ENCODE results near the gene GTPBP2.
A peak's percentile ranks its signal among the peaks of the same experiment; 100 is the strongest.
"Not testable (repeated sequence)": the region's sequence is repeated elsewhere in the genome, so short reads cannot be mapped to it uniquely, and the experiment has no call there.

The GTPBP2 gene, protein sequence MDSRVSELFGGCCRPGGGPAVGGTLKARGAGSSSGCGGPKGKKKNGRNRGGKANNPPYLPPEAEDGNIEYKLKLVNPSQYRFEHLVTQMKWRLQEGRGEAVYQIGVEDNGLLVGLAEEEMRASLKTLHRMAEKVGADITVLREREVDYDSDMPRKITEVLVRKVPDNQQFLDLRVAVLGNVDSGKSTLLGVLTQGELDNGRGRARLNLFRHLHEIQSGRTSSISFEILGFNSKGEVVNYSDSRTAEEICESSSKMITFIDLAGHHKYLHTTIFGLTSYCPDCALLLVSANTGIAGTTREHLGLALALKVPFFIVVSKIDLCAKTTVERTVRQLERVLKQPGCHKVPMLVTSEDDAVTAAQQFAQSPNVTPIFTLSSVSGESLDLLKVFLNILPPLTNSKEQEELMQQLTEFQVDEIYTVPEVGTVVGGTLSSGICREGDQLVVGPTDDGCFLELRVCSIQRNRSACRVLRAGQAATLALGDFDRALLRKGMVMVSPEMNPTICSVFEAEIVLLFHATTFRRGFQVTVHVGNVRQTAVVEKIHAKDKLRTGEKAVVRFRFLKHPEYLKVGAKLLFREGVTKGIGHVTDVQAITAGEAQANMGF

DNA sequence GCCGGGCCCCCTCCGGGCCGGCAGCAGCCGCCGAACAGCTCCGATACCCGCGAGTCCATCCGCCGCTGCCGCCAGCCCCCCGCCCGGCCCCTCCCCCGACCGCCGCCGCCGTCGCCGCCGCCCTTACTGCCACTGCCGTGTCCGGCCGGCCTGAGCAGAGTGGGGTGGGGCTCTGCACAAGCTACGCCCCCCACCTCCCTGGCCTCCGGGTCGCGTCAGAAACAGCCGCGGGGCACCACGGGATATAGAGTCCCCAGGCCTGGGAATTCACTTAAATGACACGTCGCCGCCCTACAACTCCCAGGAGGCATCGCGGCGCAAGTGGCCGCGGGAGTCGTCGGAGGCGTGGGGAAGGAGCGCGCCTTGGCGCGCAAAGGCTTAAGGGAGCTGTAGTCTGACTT is at the start of gene GTPBP2:
GTPBP2 (minus strand) TSS at position 161 of the 401 bp plus-strand sequence; CDS start at position 59, 102 bp downstream.
- DNase-seq = peak; percentile 98 to 99 (median 99)

DNA sequence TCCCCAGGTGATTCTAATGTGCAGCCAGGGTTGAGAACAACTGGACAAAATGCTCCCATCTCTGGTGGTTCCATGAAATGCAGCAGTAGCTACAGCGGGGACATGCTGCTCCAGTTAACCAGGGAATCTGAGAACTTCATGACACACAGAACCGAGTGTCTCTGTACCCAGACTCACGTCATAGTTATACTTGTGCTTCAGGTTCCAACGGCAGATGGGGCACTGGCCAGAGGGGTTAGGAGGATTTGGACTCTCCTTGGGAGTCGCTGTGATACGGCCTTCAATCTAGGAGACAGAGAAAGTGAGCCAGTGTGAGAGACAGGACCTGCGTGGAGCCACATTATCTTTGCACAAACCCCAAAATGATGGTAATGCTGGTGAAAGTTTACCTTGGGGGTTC is 49.3 kb upstream of the GTPBP2 start:
- DNase-seq = no peak

DNA sequence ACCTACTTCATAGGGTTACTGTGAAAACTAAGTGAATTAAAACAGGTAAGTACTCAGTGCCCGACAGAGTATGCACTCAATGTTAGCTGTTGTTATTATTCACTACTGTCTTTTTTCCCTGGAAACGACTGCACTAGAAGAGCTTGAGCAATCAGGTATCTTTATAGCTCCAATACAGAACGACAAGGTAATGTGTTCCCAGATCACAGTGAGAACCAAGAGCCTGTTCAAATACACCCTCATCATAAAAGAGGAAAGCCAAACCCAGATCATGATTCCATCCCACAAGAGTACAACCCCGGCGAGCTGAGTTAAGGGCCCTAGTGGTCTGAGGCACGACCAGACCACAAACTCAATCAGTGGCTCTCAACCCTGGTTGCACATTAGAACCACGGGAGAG is 48.7 kb upstream of the GTPBP2 start:
- DNase-seq = no peak

DNA sequence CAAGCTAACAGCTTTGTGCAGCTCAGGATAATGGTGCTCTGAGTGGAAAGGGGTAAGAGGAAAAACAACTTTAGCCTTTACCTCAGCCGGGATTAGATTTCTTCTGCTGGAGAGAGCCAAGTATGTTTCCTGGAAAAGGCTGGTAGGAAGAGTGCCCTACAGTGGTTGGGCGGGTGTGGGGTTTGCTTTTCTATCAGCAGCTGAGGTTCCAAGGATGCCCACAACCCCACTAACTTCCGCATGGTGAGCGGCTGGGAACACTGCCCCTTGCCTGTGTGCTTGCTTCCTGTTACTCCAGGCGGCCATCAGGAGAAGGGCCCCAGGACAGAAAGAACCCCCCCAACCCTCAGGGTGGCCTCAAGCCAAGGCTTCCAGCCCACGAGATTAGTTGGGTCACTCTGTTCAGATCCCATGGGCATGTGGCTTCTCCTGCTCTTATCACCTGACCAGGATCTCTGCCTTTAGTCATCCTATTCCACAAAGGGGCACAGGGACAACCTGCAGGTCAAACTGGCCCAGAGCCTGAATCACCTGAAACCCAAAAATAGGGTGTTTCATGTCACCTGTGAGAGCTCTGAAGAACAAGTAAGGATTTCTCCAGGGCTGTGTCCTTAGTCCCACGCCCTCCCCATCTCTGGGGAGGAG is 48.0 kb upstream of the GTPBP2 start:
- DNase-seq = no peak

DNA sequence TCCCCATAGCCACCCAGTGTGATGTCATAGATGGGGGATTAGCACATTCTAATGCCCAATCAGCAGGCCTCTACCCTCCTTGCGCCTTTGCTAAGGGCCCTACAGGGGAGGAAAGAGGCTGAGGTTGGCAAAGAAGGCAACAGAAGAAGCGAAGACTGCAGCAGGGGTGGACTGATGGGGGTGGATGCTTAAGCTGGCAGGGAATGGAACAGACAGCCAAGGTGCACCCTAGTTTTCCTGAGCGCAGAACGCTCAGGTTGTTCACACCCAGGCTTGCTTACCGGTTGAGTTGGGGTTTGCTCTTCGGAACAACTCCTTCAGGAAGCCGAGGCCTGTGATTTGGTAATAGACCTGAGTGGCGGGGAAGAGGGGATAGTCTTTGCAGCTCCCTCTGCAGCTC is 45.9 kb upstream of the GTPBP2 start:
- no peak for DNase-seq

DNA sequence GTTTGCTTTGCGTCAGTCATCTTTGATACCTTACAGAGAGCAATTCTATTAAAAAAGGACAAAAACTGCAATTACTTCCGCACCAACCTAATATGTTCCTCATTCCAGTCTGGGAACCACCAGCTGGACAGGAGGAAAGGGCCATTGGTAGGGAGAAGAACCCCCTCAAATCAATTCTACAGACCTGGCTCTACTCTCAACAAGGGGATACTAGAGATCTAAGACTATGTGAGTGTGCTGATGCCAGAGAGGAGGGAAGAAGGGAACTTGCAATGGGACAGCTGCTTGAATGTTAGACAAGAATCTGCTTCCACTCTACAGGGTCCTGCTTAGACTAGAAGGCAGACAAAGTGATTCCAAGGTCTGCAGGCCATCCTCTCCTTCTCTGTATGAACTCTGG is 45.2 kb upstream of the GTPBP2 start:
- DNase-seq = no peak

DNA sequence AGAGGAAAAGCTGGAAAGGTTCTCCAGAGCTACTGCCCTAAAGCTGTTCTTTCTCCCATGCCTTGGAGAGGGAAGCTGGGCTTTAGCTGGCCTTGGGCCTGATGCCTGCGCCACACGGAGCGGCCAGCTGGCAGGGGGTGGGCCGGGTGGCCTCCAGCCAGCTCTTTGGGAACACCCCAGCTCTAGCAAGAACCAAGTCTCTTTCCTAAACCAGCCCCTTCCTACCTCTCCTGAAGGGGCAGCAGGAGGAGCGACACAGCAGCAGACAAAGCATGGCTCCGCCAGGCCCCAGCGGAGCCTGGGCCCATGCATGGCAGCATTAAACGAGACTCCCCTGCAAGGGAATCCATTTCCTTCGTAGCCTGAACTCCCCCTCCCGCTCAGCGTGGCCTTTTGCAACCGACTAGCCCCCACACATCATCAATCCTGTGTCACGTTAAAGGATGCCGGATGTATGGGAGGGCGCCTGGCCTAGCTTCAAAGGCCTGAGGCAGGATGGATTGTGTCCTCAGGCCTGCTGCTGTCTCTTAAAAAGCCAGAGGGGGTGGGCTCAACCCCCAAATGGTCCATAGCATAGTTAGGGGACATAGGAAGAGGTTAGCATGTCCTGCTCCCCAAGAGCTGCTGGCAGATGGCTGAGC is 44.5 kb upstream of the GTPBP2 start:
- DNase-seq = no peak

DNA sequence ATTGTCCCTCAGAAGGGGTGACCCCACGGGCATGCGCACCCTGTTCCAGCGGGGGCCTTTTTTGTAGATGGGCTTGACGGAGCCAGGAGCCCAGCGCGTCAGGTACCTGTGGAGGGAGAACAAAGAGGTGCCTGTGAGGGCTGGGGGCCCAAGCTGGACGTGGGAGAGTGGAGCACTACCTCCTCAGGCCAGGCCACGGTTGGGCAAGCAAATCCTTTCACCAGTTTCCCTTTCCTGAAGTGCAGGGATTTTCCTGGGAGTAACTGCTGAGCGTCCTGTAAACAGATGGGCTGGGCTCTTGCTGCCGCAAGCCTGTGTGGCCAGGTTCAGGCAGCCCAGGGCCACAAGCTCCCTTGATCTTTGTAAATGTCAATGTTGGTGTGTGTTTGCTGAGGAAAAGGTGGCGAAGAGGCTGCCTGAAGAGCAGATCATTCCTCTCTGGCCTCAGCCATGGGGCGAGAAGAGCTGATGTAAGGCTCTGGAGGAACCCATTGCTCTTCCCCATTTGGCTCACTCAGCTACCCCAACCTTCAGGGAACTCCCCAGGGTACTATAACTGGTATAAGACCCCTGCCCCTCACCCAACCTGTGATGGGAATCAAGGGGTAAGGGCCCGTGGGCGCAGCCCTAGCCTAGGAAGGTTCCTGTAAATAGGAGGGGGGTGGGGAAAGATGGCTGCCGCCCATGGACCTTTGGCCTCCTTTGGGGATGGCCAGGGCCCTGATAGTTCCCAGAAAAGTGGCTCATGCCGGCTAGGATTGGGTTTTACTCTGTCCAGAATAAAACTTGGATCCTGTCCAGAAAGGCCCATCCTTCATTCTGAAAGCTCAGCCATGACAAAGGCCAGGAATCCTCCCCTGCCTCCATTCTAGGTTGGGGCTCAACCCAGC is 43.0 kb upstream of the GTPBP2 start:
- DNase-seq = no peak

DNA sequence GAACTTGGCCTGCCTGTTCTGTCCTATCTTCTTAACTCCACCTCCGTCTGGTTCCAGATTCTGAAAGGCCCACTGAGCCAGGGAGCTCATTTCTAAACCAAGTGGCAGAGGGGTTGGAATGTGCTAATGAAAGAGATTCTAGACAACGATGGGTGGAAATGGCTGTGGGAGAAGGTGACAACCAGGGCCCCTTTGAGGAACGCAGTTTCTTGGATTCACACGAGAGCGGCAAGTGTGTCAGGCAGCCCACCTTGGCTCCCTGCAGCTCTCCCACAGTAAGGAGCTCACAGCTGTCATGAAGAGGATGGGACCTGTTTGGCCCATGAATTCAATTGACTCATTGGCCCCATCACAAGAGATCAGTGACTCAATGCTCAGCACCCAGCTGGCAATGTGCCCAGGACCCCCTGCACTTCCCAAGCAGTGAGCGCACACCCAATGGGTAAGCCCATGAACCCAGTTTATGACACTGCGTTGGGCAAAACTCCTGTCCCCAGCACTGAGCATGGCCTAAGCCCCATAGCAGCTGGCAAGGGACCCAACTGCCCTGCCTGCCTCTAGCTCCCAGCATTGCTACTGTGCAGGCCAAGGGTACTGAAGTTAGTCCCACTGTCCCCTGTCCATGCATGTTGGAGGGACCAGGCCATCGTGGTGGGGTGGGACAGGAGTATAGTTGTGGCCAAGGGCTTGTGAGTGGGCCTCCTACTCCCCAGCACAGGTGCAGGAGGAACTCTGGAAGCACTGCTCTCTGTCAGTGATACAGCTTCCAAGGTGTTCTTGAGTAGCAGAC is 42.1 kb upstream of the GTPBP2 start:
- no peak for DNase-seq

DNA sequence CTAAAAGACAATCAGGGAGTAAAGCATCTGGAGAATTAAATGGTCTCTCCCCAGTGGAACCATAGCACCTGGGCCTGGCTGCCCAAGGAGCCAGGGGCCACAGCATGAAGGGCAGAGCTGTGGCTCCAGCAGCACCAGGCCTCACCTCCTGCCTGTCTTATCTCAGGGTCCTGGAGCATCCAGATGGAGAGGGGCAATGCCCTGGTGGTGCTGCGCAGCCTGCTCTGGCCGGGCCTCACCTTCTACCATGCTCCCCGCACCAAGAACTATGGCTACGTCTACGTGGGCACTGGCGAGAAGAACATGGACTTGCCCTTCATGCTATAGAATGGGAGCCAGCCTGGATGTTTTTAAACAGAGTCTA is 41.5 kb upstream of the GTPBP2 start:
- no peak for DNase-seq

DNA sequence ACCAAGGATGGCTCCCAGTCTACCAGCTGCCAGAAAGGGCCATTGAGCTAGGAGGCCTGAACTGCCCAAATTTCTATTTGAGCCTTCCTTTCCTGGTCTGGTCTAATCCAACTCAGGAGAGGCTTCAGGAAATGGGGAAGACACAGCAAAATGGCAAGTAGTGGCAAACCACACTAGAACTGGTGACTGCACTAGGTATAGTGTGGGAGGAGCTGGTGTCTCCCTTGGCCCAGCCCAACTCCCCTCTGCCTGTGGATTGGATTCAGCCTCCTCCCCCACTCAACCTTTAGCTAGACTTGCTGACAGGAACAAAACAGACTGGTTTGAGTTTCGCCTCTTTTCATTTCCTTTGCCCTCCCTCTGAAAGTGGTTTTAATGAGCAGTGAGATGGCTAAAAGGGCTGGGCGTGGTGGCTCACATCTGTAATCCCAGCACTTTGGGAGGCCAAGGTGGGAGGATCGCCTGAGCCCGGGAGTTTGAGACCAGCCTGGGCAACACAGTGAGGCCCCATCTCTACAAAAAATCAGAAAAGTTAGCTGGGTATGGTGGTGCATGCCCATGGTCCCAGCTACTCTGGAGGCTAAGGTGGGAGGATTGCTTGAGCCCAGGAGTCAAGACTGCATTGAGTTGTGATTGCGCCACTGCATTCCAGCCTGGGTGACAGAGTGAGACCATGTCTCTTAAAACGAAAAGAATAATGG is 41.0 kb upstream of the GTPBP2 start:
- DNase-seq = no peak

DNA sequence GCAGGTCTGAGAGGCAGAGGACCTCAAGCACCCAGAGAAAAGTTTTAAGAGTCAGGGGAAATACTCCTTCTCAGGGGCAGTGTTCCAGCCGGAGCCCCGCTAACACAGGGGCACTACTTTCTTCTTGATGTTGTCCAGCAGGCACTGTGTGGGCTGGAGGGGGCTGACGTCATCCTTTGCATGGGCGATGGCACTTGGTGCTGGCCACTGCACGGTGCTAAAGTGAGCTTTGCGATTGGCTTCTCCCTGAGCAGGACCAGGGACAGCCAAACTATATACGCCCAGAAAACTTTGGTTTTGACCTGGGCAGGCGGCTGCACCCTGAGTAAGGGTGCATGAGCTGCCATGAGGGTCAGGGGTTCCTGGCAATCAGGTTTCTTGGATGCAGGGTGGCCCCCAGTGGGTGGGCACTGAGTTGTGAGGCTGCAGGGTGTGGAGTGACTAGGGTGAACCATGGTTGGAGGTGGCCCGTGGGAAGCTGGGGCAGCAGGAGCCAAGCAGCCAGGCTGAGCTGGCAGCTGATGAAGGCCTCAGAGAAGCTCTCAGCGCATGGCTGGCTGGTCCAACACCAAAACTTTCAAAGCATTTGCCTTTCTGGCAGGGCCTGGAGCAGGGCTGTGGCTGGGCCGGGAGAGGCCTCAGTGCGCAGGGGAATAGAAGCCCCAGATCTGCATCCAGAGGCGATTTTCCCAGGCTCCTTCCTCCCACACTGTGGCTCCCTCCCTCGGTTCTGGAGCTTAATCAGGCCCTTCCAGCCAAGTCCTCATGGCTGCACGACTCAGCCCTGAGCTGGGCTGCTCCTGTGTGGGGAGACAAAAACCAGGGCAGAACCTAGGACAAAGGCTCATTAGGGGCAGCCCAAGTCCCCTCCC is 40.2 kb upstream of the GTPBP2 start:
- DNase-seq = no peak

DNA sequence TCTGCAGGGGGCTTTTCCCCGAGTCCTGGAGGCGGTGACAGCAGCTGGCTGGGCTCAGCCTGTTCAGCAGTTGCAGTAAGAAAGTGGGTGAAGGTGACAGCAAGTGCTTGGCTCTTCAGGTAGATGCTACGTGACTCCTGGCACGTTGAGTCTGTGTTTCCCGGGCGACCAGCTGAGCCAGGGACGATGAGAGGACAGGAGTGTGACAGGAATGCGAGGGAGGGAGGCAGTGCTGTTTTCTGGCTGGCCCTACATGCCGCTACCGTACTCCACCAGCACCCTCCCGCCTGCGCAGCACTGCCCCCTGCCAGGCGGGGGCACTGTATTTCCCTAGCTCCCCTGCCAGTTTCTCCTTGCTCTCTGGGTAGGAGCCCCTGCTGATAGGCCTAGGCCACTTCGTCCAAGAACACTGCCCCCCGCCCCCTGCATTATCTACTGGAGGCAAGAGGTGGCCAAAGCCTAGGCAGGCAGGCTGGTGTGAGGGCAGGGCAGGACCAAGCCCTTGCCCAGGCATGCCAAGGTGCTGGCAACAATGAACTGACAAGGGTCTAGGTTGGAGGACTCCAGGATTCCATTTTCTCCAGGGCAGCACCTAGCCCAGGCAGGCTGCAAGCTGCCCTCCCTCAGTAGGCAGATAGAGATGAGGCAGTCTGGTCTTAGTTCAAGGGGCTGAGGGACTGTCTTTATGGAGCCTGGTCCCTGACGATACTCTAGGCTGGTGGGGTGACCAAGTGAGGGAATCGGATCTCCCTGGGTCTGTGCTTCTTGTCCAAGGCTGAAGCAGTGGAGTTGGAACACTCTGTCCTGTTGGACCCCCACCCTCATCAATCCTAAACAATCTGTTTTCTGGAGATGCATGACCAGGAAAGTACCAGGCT is 39.3 kb upstream of the GTPBP2 start:
- peak; percentile 52 to 81 (median 65) for DNase-seq

DNA sequence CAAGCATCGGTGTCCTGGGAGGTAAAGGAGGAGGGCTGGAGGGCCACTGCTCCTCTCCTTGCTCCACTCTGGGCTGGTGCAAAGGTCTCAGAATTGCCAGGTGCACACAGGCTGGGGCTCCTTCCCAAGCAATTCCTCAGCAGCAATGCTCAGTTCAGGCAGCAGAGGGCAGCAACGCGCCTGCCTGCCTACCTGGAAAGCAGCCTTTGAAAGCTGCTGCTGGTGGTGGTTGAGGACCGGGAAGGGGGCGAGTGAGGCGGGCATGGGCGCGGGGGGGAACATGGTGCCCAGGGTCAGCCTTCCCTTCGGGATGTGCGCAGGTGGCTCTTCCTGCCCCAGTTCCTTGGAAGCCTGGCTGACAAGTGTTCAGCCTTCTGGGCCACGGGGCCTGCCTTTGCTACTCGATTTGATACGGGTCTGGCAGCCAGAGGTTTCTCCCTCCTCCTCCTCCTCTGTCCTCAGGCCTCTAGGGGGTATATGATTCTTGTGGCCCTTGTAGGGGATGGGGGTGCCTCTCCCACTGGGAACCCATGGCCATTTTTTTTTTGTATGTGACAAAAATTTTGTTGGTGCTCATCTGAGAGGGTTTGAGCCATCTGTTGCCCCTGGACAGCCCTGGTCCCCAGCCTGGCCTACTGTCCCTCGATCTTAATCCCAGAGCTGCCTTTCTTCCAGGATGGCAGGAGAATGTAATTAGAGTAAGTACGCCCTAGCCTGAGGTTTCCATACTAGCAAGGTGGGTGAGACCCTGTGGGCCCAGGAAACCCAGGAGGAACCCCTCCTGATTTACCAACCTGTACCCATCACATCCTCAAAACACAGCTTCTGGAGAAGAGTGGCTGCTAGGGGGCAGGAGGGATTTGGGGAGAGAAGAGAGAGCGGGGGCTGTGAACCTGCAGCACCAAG is 38.4 kb upstream of the GTPBP2 start:
- peak; percentile 74 to 87 (median 83) for DNase-seq

DNA sequence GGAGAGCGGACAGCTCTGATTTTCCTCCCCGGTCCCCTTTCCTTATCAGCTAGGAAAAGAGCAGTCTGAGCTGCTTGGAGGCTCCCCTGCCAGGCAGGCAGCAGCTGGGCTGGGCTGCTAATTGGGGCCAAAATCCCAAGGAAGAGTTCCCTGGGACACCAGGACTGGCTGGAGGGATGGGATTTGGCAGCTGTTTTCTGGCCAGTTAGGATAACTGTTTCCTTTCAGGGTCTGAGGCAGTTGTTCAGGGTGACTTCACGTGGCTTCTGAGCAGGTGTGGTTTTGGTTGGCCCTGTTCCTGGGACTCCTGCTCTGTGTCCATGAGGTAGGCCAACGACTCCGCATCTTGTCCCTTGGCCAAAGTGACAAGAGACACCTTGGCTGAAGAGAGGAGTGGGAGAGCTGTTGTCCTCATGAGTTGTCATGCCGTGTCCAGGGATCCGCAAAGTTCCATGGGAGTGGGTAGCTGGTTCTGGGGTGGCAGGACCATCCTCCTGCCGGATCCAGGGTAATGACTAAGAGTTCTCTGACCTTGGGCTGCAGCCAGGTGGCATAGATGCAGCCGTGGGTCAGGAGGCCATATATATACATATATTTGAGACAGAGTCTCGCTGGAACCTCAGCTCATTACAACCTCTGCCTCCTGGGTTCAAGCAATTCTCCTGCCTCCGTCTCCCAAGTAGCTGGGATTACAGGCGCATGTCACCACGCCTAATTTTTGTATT is 37.3 kb upstream of the GTPBP2 start:
- no peak for DNase-seq

DNA sequence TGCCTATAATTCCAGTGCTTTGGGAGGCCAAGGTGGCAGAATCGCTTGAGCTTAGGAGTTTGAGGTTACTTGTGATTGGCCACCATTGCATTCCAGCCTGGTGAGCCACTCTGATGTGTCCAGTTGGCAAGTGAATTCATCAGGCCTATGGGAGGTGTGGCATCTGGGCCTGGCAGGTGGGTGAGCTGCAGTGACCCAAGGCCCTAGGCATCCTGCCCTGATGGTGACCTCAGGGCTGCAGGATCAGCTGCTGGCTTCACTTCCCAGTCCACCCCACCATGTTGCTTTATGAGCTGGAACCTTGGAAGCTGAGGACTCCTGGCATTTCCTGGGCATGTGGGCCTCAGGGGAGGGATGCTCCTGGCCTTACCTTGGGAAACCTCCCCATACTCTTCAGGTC is 36.3 kb upstream of the GTPBP2 start:
- no peak for DNase-seq

DNA sequence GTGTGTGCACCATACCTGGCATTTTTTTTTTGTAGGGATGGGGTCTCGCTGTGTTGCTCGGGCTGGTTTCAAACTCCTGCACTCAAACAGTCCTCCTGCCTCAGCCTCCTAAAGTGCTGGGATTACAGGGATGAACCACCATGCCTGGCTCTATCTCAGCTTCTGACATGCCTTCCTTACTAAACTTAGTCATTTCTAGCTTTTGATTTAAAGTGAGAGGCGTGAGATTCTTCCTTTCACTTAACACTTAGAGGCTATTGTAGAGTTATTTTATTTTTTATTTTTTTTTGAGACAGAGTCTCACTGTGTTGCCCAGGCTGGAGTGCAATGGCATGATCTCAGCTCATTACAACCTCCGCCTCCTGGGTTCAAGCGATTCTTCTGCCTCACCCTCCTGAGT is 33.9 kb upstream of the GTPBP2 start:
- DNase-seq = not testable (repeated sequence)

All from NCI-H1417 (cell line).